Measurements from ENCODE around the gene TIMM13. TPM values are rescaled to one million over a fixed set of nuclear protein-coding genes. Genes with fewer than 3 reads are reported as not detected.

TIMM13 gene
- polyA plus RNA-seq, 1 of the 3 experiments (the other 2 are of a cell fraction): 76.9 TPM

GRCh38 chr19:2432131-2432848 is 4.9 kb upstream of the TIMM13 start:
- H3K36me3 ChIP-seq (replicated peaks in 1 of 2; ENCODE audit: control insufficient read depth in 1 of 2, insufficient read depth in 2 of 2, low read length in 1 of 2): peaks cover 3 to 37% of the 10 kb centered on the region in 2 experiments
- no peaks in the 10 kb centered on the region for H3K9me3 ChIP-seq
- no peak overlapping the region for H3K4me2 ChIP-seq
- CTCF ChIA-PET: no interaction called here
- no peak overlapping the region for H3K27ac ChIP-seq (ENCODE audit: low read depth in 2 of 2, low read length in 1 of 2)
- 99% methylated on average over 15 of the region's 25 CpGs for WGBS (ENCODE audit: low lambda C conversion rate)
- no peak overlapping the region for H3K4me3 ChIP-seq (ENCODE audit: low read depth in 2 of 2, low read length in 1 of 2)
- no peak overlapping the region for H3K9ac ChIP-seq
- POLR2A ChIA-PET: no interaction called here
- no peaks in the 10 kb centered on the region for H3K27me3 ChIP-seq (ENCODE audit: insufficient read depth)
- H3F3A ChIP-seq (replicated peaks; ENCODE audit: insufficient read depth): peaks cover 15% of the 10 kb centered on the region
- peaks cover 6% of the 10 kb centered on the region for H3K79me2 ChIP-seq (ENCODE audit: insufficient read depth)
- no peak overlapping the region for H2AFZ ChIP-seq (ENCODE audit: low read depth)
- no peak for DNase-seq
- TF ChIP-seq JUND (IDR thresholded peaks at IDR 0.05): no peak
- TF ChIP-seq FOSL2 (IDR thresholded peaks at IDR 0.05; ENCODE audit: borderline replicate concordance, low read depth): no peak
- TF ChIP-seq FOXJ3 (CRISPR knock-in tag; IDR thresholded peaks at IDR 0.05): no peak
- TF ChIP-seq POLR2AphosphoS5 (IDR thresholded peaks at IDR 0.05; ENCODE audit: low read depth, low read length): no peak
- TF ChIP-seq PBX3 (IDR thresholded peaks at IDR 0.05): no peak
- no peak for TF ChIP-seq ZBTB33 (IDR thresholded peaks at IDR 0.05; ENCODE audit: borderline replicate concordance, low read depth)
- no peak for TF ChIP-seq MAX (IDR thresholded peaks at IDR 0.05; ENCODE audit: low read depth)
- no peak for TF ChIP-seq CHD2 (IDR thresholded peaks at IDR 0.05; ENCODE audit: low read length, partially characterized antibody)
- no peak for TF ChIP-seq SIN3A (IDR thresholded peaks at IDR 0.05; ENCODE audit: borderline replicate concordance, low read depth, low read length)
- H3K4me1 ChIP-seq (ENCODE audit: control insufficient read depth in 1 of 2, insufficient read depth in 2 of 2, low read depth in 1 of 2, low read length in 1 of 2): peaks cover 6 to 7% of the 10 kb centered on the region in 2 experiments; a peak in 1 of 4 replicates
- no peaks in the 10 kb centered on the region for H3K9me2 ChIP-seq
- H4K20me1 ChIP-seq (ENCODE audit: insufficient read depth): no peaks in the 10 kb centered on the region

- ChIA-PET POLR2A (interaction anchor here (1.3 kb wide), 1 partner anchor 11 kb away, joined by 3 read pairs; no protein-coding TSS in a partner anchor), CTCF (no interaction called here)
- Histone ChIP-seq H3K9me2 (no peaks in the 10 kb centered on the region), H3K36me3 (replicated peaks in 1 of 2; ENCODE audit: control insufficient read depth in 1 of 2, insufficient read depth in 2 of 2, low read length in 1 of 2) (peaks cover 3 to 32% of the 10 kb centered on the region in 2 experiments), H3K4me3 (ENCODE audit: low read depth in 2 of 2, low read length in 1 of 2) (no peak overlapping the region), H3K9me3 (no peaks in the 10 kb centered on the region), H4K20me1 (ENCODE audit: insufficient read depth) (peaks cover 6% of the 10 kb centered on the region), H3K4me2 (no peak overlapping the region), H3K27me3 (ENCODE audit: insufficient read depth) (no peaks in the 10 kb centered on the region), H3K27ac (ENCODE audit: low read depth in 2 of 2, low read length in 1 of 2) (no peak overlapping the region), H3K9ac (no peak overlapping the region), H3K79me2 (ENCODE audit: insufficient read depth) (peaks cover 13% of the 10 kb centered on the region), H3F3A (replicated peaks; ENCODE audit: insufficient read depth) (peaks cover 15% of the 10 kb centered on the region), H3K4me1 (ENCODE audit: control insufficient read depth in 1 of 2, insufficient read depth in 2 of 2, low read depth in 1 of 2, low read length in 1 of 2) (peaks cover 7 to 10% of the 10 kb centered on the region in 2 experiments; a peak in 1 of 4 replicates), H2AFZ (ENCODE audit: low read depth) (no peak overlapping the region)
- DNase-seq: no peak
- TF ChIP-seq RXRA (IDR thresholded peaks at IDR 0.05; ENCODE audit: borderline replicate concordance, low read depth) (no peak), MXI1 (IDR thresholded peaks at IDR 0.05; ENCODE audit: low read depth, low read length) (no peak), TCF12 (IDR thresholded peaks at IDR 0.05) (no peak), ELF1 (IDR thresholded peaks at IDR 0.05) (no peak)
- WGBS (ENCODE audit: low lambda C conversion rate): 94% methylated on average over 13 of the region's 37 CpGs
Measured at GRCh38 chr19:2431318-2432055, 4.1 kb upstream of the TIMM13 start.

Data from SK-N-SH (cell line).